IPS-18a (cell line): ENCODE measurements around the gene RABGGTA.

Source experiments
- H3K27ac ChIP-seq: one replicate; pipeline ENCODE4 v1.5.1; 2013; ENCODE audit warnings: low read length
- H3K27me3 ChIP-seq: one replicate; pipeline ENCODE4 v1.6.1; 2013; ENCODE audit warnings: mild to moderate bottlenecking, low read length; ENCODE audit not compliant: control insufficient read depth, insufficient read depth
- H3K36me3 ChIP-seq: one replicate; pipeline ENCODE4 v1.6.1; 2013; ENCODE audit warnings: low read depth, low read length; ENCODE audit not compliant: control insufficient read depth
- H3K4me1 ChIP-seq: one replicate; pipeline ENCODE4 v1.6.1; 2013; ENCODE audit warnings: low read depth, low read length; ENCODE audit not compliant: control insufficient read depth
- H3K4me3 ChIP-seq: one replicate; pipeline ENCODE4 v1.5.1; 2013; ENCODE audit warnings: low read length
- H3K9ac ChIP-seq: one replicate; pipeline ENCODE4 v1.6.1; 2013; ENCODE audit warnings: mild to moderate bottlenecking, low read length, moderate library complexity
- H3K9me3 ChIP-seq: one replicate; pipeline ENCODE4 v1.6.1; 2013; ENCODE audit warnings: low read depth, low read length; ENCODE audit not compliant: control insufficient read depth

RABGGTA gene

DNA sequence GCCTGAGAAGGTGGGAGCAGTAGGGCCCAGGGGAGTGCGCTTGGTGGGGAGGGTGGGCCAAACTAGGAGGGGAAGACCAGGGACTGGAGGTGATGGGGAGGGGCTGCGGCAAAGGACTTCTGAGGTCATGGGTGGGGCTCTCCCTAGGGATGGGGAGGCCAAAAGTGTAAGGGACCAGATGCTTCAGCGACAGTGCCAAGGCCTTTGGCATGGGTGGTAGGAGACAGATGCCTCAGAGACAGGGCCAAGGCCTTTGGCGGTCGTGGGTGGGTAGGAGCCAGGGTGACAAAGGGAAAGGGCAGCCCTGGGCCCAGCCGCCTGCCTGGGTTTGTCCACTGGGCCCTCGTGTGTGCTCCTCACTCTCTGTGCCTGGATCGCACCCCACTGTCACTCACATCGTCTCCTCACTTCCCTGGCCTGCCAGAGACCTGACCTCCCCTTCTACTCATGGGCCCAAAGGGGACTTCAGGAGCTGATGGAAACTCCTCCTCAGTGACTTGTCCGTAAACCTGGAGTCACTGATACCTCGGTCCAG, 13.2 kb upstream of the RABGGTA start:
- H3K27ac ChIP-seq, result no peak overlapping the region
- peaks cover 2% of the 10 kb centered on the region for H3K36me3 ChIP-seq
- no peak overlapping the region for H3K4me3 ChIP-seq
- no peaks in the 10 kb centered on the region for H3K27me3 ChIP-seq
- H3K9me3 ChIP-seq, result no peaks in the 10 kb centered on the region
- no peaks in the 10 kb centered on the region for H3K4me1 ChIP-seq
- no peak overlapping the region for H3K9ac ChIP-seq

DNA sequence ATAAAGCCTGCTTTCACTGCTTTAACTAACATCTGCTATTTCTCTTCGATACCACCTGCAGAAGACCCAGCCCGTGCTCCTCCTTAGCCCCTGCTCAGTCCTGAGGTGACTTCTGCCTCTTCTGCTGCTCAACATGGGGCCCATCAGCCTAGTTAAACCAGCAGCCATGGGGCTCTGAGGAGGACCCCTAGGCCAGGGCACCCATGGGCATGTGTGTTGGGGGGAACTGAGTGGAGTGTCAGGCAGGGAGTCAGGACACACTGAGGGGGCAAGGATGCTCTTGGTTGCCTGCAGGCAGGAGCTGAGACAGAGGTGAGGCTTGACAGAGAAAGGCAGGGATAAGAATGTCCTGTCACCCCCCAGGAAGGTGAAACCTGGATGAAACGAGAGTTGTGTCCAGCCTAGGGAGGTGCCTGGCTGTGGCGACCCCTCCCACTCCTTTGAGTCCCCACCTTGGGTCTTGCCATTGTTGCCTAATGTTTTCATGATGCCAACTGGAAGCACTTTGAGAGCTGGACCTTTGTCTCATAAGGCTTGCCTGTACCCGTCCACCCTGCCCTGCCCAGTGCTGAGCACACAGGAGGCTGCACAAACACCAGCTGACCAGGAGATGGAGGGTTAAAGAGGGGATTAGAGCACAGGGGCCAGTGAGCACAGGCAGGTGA, 12.5 kb upstream of the RABGGTA start:
- Histone ChIP-seq H3K9ac (no peak overlapping the region), H3K27me3 (no peaks in the 10 kb centered on the region), H3K27ac (no peak overlapping the region), H3K9me3 (no peaks in the 10 kb centered on the region), H3K36me3 (no peaks in the 10 kb centered on the region), H3K4me3 (no peak overlapping the region), H3K4me1 (no peaks in the 10 kb centered on the region)

DNA sequence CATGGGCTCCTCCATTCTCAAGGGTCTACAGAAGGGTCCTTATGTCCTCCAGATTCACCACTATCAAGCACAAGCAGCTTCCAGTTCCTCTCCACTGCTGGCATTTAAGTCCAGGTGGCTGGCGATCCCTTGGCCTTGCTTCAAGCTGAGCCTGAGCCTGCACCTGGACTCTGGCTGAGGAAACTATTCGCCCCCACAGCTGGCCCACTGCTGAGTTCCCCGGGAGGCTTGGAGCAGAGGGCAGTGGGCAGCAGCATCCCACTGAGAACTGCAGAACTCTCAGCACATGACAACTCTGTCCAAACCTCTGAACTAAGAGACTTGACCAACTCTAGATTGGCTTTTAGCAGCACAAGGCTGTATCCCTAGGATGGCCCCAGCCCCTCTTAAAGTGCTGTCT, 11.3 kb upstream of the RABGGTA start:
- Histone ChIP-seq H3K27ac (no peak overlapping the region), H3K9me3 (no peaks in the 10 kb centered on the region), H3K9ac (no peak overlapping the region), H3K36me3 (no peaks in the 10 kb centered on the region), H3K4me3 (no peak overlapping the region), H3K27me3 (no peaks in the 10 kb centered on the region), H3K4me1 (no peaks in the 10 kb centered on the region)

DNA sequence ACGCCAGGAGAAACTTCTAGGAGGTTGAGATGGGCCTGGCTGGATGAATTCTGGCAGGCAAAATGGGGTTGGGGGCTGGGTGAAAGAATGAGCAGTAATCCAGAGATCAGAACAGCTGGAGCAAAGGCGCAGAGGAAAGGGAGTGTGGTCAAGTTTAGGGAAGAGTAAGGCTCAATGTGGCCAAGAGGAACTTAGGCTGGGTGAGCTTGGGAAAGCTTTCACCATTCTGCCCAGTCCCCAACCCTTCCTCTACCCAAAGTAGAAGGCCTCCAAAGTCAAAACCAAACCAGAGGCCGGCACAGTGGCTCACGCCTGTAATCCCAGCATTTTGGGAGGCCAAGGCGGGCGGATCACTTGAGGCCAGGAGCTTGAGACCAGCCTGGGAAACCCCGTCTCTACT, 10.2 kb upstream of the RABGGTA start:
- no peaks in the 10 kb centered on the region for H3K9me3 ChIP-seq
- H3K36me3 ChIP-seq, result no peaks in the 10 kb centered on the region
- H3K4me1 ChIP-seq, result no peaks in the 10 kb centered on the region
- no peak overlapping the region for H3K4me3 ChIP-seq
- H3K27me3 ChIP-seq, result no peaks in the 10 kb centered on the region
- no peak overlapping the region for H3K9ac ChIP-seq
- no peak overlapping the region for H3K27ac ChIP-seq

DNA sequence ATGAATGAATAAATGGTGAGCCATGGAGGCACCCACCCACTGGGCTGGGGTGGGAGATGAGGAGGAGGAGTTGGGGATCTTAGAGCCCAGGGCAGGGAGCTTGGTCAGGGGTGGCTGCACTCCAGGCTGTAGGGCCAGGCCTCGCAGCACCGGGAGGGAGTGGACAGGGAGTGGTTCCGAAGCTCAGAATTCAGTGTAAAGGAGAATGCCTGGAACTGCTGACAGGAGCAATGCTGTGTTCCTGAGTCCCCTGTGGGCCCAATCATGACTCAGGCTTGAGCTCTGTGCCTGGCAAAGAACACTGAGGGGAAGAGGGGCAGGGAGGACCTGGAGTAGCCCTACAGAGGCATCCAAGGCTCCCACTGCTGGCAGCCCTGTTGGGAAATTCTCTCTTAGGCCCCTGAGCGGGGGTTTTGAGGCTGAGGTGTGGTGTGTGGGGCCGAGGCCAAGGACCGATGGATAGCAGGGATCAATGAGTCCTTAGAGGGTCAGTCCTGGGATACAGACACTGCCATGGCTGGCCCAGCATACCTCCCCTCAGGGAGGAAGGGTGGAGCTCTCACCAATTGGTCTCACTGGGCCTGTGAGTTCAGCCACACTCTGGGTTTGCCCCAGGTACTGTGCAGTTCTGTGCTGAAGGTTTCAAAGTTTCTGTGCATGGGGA, 9.5 kb upstream of the RABGGTA start:
- H3K4me3 ChIP-seq, result no peak overlapping the region
- no peaks in the 10 kb centered on the region for H3K36me3 ChIP-seq
- H3K27me3 ChIP-seq, result no peaks in the 10 kb centered on the region
- no peaks in the 10 kb centered on the region for H3K9me3 ChIP-seq
- H3K9ac ChIP-seq, result no peak overlapping the region
- H3K4me1 ChIP-seq, result no peaks in the 10 kb centered on the region
- H3K27ac ChIP-seq, result no peak overlapping the region

DNA sequence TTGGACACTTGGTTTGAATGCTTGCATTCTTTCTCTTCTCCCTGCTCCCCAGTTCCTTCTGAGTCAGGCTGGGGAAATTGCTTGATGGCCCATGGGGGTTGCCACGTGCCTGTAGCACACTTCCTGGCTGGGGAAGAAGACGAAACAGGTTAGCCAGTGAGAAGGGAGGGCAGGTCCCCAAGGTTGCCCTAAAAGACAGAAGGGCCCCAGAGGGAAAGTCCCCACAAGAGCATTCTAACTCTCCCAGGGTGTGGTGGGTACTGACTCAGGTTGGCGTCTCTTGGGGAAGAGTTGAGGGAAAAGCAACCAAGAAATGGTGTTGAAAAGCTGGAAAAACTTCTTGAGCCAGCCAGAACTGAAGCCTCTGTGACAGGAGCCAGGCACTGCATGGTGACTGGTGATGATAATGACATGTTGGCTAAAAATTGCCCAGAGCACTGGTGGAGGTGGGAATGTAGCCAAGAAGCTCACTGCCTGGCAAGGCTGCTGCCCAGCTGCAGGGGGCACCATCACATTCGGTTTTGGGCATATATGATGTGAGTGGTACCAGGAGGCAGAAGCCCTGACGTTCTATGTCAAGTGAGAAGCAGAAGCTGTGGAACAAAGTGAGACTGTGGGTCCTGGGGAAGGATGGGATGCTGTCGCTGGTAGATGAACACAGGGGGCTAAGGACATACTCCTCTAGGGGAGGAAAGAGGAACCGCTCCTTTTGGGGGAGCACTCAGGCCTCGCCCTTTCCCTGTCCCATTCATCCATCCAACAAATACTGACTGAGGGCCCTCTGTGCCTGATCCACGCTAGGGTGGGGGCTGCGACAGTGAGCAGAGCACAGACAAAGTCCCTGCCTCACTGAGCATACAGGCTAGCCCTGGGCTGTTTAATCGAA, 8.1 kb upstream of the RABGGTA start:
- no peak overlapping the region for H3K4me3 ChIP-seq
- no peaks in the 10 kb centered on the region for H3K36me3 ChIP-seq
- no peak overlapping the region for H3K9ac ChIP-seq
- no peaks in the 10 kb centered on the region for H3K9me3 ChIP-seq
- no peaks in the 10 kb centered on the region for H3K27me3 ChIP-seq
- H3K4me1 ChIP-seq, result no peaks in the 10 kb centered on the region
- no peak overlapping the region for H3K27ac ChIP-seq

DNA sequence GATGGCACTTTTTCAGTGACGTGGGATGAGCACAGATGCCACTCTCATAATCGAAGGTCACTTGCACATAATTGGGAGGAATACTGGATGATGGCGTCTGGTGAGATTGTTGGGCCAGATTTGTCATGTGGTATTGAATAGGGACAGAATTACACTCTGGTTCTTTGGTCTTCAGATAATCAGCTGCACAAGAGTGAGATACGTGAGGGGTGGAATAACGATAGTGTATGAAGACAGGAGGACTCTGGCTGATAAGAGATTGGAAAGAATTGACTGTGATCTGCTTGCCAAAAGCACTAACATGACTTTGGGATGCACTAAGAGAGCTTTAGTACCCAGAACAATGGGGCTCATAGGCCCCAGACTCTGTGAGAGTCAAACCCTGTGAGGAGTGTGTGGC, 7.0 kb upstream of the RABGGTA start:
- Histone ChIP-seq H3K36me3 (no peaks in the 10 kb centered on the region), H3K27ac (no peak overlapping the region), H3K27me3 (no peaks in the 10 kb centered on the region), H3K4me1 (no peaks in the 10 kb centered on the region), H3K9ac (no peak overlapping the region), H3K9me3 (no peaks in the 10 kb centered on the region), H3K4me3 (no peak overlapping the region)

DNA sequence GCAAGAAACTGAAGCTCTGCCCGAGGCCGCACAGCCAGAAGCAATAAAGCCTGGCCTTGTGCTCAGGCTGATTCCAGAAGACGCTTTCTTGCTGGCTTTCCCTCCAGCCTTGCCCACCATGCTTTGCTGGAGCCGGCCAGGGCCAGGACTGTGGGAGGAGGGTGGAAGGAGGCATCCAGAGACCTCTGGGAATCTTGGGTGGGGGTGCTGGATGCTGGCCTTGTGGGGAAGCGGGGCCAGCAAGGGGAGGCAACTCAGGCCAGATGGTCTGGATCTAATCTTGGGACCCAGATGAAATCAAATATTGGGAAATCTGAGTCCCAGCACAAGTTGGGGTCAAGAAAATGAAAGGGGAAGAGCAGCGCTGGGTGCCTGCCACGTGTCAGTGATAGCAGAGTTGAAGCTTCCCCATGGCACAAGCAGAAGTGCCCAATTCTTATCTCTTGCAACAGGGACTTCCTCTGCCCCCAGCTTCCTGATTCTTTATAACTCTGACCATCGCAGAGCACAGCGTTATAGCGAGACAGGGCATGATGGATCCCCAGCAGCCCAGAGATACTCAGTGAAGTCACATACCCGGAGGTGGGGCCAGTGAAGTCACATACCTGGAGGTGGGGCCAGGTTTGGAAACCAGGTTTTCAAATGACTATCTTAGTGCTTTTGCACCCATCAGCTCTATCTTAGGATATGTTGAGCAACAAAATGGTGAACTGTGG, 6.4 kb upstream of the RABGGTA start:
- no peaks in the 10 kb centered on the region for H3K36me3 ChIP-seq
- H3K27me3 ChIP-seq, result no peaks in the 10 kb centered on the region
- H3K9me3 ChIP-seq, result no peaks in the 10 kb centered on the region
- no peak overlapping the region for H3K4me3 ChIP-seq
- H3K9ac ChIP-seq, result no peak overlapping the region
- H3K27ac ChIP-seq, result no peak overlapping the region
- no peaks in the 10 kb centered on the region for H3K4me1 ChIP-seq

DNA sequence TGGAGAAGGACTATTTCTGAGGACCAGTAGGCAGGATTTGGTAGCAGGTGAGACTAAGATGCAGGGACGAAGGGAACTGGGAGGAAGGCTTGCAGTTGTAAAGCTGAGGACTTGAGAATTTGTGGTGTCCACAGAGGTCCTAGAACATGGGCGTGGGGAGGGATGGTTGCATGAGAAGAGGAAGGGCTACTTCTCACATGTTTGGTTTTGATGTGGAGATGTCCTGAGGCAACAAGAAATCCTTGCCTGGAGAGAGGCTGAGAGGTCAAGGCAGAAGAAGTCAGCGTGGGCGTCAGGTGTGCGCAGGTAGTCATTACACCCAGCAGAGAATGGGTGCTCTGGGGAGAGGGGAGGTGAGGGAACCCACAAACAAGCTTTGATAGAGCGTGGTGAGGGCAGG, 5.7 kb upstream of the RABGGTA start:
- Histone ChIP-seq H3K4me3 (no peak overlapping the region), H3K9ac (no peak overlapping the region), H3K4me1 (no peaks in the 10 kb centered on the region), H3K27me3 (no peaks in the 10 kb centered on the region), H3K27ac (no peak overlapping the region), H3K9me3 (no peaks in the 10 kb centered on the region), H3K36me3 (no peaks in the 10 kb centered on the region)

DNA sequence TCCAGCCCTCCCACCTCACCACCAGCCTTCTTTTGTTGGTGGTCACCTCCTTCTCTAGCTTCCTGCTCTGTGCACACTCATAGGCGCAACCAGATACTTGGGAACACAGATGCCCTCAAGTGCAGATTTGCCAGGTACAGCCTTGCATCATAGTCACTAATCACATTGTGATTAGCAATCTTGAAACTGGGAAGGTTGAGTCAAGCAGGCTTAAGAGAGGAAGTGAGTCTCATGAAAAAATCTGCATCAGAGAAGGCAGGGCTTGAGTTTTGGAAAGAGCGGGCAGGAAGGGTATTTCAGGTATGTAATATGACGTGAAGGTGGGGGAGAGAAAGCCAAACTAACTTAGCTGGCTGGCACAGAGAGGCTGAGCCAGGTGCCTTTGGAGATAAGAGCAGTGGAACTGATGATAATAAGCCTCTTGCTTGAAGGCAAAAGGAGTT, 2.7 kb upstream of the RABGGTA start:
- Histone ChIP-seq H3K9me3 (no peaks in the 10 kb centered on the region), H3K27me3 (no peaks in the 10 kb centered on the region), H3K4me1 (no peaks in the 10 kb centered on the region), H3K9ac (no peak overlapping the region), H3K4me3 (no peak overlapping the region), H3K36me3 (no peaks in the 10 kb centered on the region), H3K27ac (no peak overlapping the region)

DNA sequence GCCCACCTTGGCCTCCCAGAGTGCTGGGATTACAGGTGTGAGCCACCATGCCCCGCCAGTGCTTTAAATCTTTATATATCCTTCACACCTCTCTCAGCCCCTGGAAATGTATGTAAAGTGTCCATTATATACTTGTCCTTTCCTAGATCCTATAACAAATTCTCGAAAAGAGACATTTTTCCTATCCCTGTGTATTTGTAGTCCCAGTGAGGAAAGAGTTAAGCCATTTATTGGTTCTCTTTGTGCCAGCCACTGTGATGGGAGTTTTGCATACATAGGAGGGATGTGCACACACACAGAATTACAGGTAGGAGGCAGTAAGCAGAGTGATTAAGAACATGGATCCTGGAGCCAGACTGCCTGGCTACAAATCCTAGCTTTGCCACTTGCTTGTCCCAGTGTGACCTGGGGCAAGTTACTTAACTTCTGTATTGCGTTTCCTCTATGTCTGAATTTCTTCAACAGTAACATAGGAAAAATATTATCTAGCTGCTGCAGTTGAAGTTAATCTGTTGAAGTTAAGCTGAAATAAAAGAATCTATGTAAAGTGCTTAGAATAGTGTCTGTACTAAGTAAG, 2.1 kb upstream of the RABGGTA start:
- H3K27ac ChIP-seq, result no peak overlapping the region
- no peaks in the 10 kb centered on the region for H3K36me3 ChIP-seq
- no peak overlapping the region for H3K4me3 ChIP-seq
- no peak overlapping the region for H3K9ac ChIP-seq
- no peaks in the 10 kb centered on the region for H3K27me3 ChIP-seq
- H3K9me3 ChIP-seq, result no peaks in the 10 kb centered on the region
- no peaks in the 10 kb centered on the region for H3K4me1 ChIP-seq
